Kidney tubule cell (primary cell): ENCODE data around the gene GNG7.
"Not testable (repeated sequence)": the region's sequence is repeated elsewhere in the genome, so short reads cannot be mapped to it uniquely, and the experiment has no call there.

Experiments
- DNase-seq: peaks from one replicate; pipeline ENCODE4 v3.0.0-alpha.2; 2018; ENCODE audit warnings: low spot score

GNG7 gene

GRCh38 chr19:2574971-2575630 lies 127.4 kb downstream of the GNG7 start:
- no peak for DNase-seq

- DNase-seq = no peak
Observed at GRCh38 chr19:2574478-2574931, 128.0 kb downstream of the GNG7 start.

DNA sequence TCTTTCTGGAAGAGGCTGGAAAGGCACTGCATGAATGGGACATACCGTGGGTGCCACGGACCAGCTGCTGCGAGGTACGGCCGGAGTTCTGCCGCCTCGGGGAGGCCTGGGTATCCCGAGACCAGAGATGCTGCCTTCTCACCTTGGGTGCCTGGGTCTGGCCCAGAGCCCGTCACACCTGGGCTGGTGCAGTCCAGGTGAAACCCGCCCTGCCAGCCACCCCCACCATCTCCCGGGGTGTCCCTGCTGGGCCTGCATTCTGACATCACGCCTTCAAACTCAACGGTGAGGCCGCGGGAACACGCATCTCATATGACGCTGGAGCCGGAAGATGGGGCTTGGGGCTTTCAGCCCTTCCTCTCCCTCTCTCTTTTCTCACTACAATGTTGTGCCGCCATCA lies 128.6 kb downstream of the GNG7 start:
- DNase-seq = no peak

DNA sequence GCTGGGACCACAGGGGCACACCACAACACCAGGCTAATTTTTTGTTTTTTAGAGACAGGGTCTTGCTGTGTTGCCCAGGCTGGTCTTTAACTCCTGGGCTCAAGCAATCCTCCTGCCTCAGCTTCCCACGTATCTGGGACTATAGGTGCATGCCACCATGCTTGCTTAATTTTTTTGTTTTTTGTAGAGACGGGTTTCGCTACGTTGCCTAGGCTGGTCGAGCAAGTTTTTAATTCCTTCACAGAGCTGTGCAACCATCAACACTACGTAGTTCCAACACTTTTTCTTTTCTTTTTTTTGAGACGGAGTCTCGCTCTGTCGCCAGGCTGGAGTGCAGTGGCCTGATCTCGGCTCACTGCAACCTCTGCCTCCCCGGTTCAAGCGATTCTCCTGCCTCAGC lies 130.3 kb downstream of the GNG7 start:
- DNase-seq = not testable (repeated sequence)

GRCh38 chr19:2569596-2570465 lies 132.7 kb downstream of the GNG7 start:
- no peak for DNase-seq

- no peak for DNase-seq
Observed at GRCh38 chr19:2567996-2568395, 134.5 kb downstream of the GNG7 start.

GRCh38 chr19:2567580-2567979 lies 134.9 kb downstream of the GNG7 start:
- no peak for DNase-seq

GRCh38 chr19:2563546-2563945 lies 138.9 kb downstream of the GNG7 start:
- not testable (repeated sequence) for DNase-seq

- no peak for DNase-seq
Observed at GRCh38 chr19:2561895-2562294, 140.6 kb downstream of the GNG7 start.

- no peak for DNase-seq
Observed at GRCh38 chr19:2561221-2561620, 141.3 kb downstream of the GNG7 start.

DNA sequence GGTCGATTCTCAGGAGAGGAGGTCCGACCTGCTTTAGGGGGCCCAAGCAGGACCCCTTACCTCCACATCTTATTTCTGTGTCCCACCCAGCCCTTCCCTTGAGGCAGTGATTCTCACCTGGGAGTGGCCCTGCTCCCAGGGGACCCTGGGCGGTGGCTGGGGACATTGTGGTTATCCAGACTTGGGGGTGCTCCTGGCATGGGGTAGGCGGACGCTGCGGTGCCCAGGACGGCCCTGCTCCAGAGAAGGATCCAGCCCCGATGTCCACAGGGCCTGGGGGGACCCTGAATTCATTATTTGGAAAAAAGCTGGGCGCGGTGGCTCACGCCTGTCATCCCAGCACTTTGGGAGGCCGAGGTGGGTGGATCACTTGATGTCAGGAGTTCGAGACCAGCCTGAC lies 142.1 kb downstream of the GNG7 start:
- no peak for DNase-seq

DNA sequence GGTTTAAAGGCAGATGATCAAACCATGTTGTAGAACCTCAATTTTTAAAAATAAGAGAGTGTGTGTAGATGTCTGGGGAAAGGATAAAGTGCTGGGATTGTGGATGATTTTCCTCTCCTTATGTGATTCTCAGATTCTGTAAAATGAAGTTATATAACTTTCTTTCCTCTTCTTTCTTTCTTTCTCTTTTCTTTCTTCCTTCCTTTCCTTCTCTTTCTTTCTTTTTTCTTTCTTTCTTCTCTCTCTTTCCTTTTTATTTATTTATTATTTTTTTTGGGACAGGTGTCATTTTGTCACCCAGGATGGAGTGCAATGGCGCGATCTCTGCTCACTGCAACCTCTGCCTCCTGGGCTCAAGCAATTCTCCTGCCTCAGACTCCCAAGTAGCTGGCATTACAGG lies 144.0 kb downstream of the GNG7 start:
- no peak for DNase-seq

DNA sequence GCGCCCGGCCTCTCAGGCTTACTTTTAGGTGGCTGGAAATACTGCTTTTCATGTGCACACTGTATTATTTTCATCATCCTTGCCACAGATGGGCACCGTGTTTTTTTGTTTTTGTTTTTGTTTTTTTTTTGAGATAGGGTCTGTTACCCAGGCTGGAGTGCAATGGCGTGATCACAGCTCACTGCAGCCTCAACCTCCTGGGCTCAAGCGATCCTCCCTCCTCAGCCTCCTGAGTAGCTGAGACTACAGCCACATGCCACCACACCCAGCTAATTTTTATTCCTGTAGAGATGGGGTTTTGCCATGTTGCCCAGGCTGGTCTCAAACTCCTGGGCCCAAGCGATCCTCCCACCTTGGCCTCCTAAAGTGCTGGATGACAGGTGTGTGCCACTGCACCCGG lies 144.4 kb downstream of the GNG7 start:
- not testable (repeated sequence) for DNase-seq

DNA sequence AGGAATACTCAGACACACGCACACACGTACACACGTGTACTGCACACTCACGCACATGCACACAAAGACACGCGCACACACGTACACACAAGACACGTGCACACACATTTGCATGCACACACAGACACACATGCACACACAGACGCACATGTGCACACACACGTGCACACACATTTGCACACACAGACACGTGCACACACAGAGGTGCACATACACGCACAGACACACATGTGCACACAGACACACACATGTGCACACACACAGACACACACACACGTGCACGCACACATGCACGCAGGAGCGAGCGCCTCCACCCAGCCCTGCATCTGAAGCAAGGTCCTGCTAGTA lies 145.4 kb downstream of the GNG7 start:
- no peak for DNase-seq

DNA sequence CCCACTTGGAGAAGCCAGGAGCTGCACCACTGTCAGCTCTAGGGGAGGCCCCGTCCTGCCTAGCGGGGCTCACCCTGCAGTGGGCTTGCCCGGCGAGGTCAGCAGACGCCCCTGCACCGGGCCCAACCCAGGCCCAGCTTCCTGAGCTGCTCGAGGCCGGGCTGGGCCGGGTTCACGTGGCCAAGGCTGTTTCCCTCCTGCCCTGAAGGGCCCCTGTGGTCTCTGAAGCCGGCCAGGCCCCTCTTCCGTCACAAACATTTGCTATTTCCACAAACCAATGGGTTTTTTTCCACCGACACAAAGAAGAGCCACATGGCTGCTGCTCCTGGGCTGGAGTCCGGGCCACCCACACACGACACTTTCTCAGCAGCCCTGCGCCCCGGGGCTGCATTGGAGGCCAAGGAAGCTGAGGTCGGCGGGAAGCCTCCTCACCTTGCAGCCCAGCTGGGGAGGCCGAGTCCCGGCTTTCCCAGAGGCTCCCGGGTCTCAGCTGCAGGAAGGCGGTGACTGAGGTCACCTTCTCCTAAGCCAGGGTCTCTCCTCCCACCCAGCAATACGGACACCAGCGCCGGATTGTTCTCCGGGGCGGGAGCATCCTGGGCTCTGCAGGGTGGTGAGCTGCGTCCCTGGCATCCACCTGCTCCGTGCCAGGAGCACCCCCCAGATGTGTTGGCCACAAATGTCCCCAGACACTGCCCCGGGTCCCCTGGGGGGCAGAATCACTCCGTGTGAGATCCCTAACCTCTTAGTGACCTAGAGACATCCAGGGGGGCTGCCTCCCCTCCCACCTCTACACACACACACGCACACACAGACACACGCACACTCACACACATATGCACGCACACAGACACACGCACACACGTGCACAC lies 146.0 kb downstream of the GNG7 start:
- DNase-seq = no peak

- DNase-seq = no peak
Observed at GRCh38 chr19:2555422-2556220, 146.9 kb downstream of the GNG7 start.

DNA sequence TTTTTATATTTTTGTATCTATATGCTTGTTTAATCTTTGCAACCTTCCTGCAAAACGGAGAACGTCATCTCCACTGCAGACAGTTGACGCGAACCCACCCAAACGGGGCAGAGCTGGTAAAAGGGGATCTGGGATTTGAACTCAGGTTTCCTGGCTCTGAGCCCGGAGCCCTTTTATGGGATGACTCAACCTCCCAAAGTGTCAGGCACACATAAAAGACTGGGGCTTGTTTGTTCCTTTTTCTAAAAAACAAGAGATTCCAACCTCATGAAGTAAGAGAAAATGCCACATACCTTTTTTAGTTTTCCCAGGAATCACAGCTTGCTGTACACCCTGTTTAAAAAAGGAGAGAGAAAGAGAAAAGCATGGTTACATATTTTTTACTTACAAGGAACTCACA lies 147.6 kb downstream of the GNG7 start:
- peak; percentile 39 for DNase-seq

- no peak for DNase-seq
Observed at GRCh38 chr19:2553510-2553909, 149.0 kb downstream of the GNG7 start.

DNA sequence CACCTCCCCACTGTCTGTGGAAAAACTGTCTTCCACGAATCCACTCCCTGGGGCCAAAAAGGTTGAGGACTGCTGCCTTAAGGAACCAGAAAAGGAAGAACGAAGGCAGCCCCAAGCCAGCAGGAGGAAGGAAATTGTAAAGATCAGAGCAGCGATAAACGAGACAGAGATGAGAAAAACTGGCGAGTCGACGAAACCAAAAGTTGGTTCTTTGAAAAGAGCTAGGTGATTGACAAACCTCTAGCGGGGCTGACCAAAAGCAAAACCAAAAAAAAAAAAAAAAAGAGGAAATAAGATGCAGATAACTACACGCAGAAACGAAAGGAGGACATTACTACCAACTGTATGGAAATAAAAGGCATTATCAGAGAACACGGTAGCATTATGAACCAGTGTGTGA lies 149.6 kb downstream of the GNG7 start:
- DNase-seq = no peak

DNA sequence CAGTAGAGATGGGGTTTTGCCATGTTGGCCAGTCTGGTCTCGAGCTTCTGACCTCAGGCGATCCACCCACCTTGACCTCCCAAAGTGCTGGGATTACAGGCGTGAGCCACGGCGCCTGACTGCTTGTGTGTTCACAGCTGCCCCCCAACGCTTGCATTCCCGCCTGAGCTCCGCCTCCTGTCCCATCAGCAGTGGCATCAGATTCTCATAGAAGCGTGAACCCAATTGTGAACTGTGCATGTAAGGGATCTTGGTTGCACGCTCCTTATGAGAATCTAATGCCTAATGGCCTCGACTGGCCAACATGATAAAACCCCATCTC lies 150.7 kb downstream of the GNG7 start:
- no peak for DNase-seq

DNA sequence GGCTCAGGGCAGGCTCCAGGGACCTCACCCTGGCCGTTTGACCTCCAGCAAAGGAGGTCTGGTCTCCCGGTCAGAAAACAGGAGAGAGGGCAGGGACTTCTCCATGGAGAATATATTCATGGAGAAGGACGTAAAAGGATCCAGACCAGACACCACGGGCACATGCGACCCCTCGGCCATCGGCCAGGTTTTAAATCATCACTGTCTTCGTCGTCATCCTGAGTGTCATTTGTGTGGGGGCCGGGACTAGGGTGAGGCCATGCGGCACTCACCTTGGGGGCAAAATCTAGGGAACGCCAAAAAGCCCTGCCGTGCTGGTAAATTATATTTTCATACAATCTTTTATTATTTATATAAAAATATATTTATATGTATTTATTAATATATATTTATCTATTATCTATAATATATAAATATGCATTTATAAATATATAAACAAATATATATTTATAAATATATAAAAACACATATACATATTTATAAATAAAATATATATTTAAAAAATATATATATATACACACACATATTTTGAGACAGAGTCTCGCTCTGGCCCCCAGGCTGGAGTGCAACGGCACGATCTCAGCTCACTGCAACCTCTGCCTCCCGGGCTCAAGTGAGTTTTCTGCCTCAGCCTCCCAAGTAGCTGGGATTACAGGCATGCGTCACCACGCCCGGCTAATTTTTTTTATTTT lies 151.2 kb downstream of the GNG7 start:
- DNase-seq = no peak
